T-helper 22 cell (primary cell): ENCODE results near the gene EFEMP1.

Experiments
- DNase-seq: peaks from one replicate; pipeline ENCODE4 v3.0.0-alpha.2; 2020; ENCODE audit warnings: low read depth

The EFEMP1 gene

GRCh38 chr2:55923091-55923981, at the start of gene EFEMP1:
EFEMP1 (minus strand) TSS chr2:55923782; CDS start chr2:55922440, 1,342 bp downstream.
- DNase-seq = no peak

DNA sequence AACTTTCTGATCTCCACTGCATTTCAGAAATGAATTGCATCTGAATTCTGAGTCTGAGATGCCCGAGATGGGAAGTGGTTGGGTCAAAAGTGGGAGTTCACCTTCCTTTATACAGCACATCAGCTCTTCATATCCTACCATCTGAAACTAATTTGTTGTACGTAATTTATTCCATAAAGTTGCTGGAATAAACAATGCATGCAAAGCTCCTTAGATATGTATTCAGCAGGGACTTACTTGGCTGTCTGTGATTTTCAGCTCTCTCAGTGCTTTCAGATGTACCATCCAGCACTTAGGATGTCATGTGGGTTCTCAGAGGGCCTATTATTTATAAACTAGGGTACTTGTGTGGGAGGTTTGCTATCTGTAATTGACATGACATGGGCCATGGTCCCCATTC, 46.9 kb upstream of the EFEMP1 start:
- DNase-seq = no peak

DNA sequence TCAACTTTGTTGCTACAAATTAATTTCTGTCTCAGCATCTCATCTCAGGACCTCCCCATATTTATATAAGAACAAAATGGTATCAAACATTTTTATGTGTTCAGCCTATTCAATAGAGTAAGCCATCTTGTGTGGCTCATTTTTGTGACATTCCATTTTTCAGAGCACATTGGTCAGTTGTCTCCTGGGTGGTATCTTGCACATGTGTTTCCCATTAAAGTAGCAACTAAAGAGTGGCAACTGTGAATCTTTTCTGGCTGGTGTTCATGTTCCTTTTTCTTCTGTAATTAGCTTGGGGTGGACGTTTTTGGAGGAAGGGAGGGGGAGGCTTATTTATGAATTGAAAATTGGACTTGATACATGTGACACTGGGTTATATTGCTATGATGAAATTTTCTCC, 45.4 kb upstream of the EFEMP1 start:
- DNase-seq = no peak

DNA sequence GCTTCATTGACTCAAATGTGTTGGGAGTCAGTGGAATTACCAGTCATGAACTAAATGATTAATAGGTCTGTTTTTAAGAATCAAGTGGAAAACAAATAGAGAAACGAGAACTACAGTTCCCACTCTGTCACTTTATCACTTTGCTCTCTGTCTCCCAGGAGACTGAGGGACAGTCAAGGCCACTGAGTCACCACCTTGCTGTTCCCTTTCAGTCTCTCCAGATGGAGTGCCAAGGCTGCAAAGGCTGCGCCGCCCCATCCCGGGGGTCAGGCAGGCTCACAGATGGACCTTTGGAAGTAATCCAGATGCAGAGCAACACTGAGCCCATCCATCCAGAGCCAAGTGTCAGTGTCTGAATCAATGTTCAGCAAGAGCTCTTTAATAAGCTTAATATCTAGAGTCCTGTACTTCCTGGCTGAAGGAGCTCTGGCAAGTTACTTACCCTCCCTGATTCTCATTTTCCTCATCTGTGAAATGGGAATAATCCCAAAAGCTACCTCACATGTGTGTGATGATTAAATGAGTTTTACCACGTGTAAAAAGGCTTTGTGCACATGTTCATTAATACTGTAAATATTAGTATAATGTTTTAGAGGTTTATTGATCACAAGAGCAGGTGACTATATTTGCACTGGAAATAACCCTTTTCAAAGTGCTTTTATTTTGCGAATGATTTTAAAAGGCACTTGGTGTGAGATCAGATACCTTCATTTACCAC, 43.0 kb upstream of the EFEMP1 start:
- DNase-seq = no peak

GRCh38 chr2:55965966-55966365, 42.4 kb upstream of the EFEMP1 start:
- no peak for DNase-seq

- no peak for DNase-seq
Measured at GRCh38 chr2:55965276-55965675, 41.7 kb upstream of the EFEMP1 start.

GRCh38 chr2:55962915-55963314, 39.3 kb upstream of the EFEMP1 start:
- no peak for DNase-seq

GRCh38 chr2:55961318-55961911, 37.8 kb upstream of the EFEMP1 start:
- DNase-seq = no peak

DNA sequence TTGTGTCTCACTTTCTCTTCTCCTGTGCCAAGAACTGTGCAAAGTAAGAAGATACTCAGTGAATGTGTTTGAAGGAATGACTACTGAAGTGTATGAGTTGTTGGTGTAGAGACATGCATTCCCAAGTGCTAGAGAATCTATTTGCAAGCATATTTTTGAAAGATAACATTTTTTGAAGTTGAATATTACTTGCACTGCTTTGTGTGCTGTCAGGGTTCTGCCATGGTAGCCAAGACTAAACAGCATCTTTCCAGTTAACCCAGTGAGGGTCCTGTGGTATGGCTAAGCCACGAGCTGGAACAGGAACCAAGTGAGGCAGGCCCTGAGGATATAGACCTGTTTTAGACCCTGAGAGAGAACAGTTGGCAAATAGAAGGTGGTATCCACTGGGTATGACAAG, 35.2 kb upstream of the EFEMP1 start:
- no peak for DNase-seq

- no peak for DNase-seq
Measured at GRCh38 chr2:55957142-55957541, 33.6 kb upstream of the EFEMP1 start.

DNA sequence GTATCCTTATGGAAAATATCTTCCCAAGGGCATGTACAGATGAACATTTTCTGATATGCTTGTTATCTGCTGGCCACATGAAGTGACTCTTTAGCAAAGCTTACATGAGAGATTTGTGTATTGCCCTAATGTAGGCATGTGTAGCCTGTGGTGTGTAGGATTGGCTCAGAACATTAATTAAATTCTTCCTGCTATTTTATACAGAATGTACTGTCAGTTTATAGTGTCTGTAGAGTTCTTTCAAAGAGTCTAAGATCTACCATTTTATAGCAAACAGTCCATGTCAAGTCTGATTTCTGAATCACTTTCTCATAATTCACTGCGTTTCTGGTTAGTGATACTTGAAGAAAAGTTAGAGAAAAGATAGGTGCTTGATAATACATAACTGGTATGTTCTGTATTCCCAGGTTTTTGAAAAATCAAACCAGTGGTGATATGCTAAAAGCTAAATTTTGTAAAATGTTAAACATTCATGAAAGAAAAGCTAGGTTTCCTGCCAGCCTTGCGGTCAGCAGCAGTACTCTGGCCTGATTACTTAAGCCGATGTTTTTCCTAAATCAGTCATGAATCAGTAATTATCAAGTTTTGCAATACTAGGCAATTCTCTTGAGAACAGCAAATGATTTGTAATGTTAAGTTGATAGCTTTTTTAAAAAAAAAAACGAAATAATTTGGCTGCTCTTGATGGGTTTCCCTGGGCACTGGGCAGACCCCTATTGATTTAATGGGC, 30.9 kb upstream of the EFEMP1 start:
- no peak for DNase-seq

GRCh38 chr2:55952415-55952814, 28.8 kb upstream of the EFEMP1 start:
- no peak for DNase-seq

GRCh38 chr2:55951533-55951932, 28.0 kb upstream of the EFEMP1 start:
- no peak for DNase-seq

DNA sequence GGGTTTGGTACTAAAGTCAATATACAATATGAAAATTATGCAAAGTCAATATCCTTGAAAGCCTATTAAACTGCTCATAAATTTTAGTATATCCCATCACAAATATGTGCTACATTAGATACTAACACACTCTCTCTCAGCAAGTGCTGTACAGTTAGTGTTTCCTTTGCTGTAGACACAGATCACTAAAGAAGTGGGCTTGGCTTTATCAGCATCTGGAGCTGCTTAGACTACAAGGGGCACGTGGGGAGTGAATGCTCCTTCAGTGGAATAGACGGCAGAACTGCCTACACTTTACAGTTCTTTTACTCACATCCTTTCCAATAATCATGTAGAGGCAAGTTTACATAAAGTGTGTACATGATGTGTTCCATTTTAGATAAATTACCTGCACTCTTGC, 26.0 kb upstream of the EFEMP1 start:
- DNase-seq = no peak

DNA sequence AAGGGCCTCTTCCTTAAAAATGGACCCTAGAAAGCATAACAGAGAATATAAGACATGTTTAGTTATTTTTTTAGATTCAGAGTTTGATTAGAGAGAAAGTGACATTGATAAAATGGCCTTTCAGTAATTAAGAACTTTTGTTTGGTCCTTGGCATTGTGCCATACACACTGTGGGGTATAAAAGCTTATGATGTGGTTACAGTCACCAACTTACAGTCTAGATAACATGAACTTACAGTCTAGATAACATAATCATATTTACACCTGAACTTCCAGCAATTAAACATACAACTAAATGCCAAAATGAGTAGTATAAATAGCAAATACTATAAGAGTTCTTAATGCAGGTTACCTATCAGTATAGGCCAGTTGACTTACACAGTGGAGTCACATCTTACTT, 25.6 kb upstream of the EFEMP1 start:
- no peak for DNase-seq

DNA sequence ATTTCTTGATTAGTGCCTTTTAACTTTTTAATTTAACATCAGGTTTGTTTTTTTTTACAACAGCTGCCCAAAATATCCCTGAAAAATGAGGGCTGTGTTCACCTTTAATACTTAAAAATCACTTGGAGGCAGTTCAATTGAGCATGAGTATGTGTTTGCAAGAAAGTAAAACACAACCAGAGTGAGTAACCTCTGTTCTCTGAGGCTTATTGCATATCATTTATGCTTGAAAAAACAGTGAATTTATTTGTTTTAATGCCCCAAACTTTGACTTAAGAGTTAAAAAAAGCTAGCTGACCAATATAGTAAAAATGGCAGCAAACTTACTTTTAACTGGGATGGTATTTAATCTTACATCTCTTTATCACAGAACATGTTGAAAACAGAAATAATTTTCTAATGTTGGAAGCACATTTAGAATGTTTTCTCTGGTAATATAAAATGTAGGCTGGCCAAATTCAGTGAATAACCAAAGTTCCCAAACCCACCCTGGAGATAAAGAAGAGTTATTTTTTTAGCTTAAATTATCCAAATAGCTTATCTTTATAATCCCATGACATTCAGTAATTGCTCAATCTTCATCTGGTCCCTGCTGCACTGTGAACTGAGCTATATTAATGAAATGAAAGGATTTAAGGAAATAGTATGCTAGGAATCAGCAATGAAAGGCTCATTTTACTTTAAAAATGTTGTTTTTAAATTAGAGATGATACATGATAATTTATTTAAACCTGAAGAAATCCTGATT, 24.8 kb upstream of the EFEMP1 start:
- DNase-seq = no peak

GRCh38 chr2:55947752-55948151, 24.2 kb upstream of the EFEMP1 start:
- DNase-seq = no peak

DNA sequence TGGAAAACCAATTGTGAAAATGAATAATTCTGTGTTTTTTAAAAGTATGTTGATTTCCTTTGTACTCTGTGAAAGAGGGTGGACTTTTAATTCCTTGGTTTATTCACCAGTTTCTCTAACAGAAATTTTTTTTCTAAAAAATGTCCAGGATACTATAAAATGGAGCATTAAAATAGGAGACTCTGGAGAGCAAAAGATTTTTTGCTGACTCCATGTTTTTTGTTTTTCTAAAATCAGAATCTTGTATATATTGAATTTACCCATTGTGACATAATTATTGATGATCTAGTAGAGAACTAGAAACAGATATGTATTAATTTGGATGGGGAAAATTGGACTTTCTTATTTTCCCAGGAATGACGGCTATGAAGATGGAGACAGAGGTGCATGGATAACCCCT, 23.2 kb upstream of the EFEMP1 start:
- no peak for DNase-seq

- no peak for DNase-seq
Measured at GRCh38 chr2:55943466-55943865, 19.9 kb upstream of the EFEMP1 start.

GRCh38 chr2:55936351-55936750, 12.8 kb upstream of the EFEMP1 start:
- DNase-seq = no peak

GRCh38 chr2:55934337-55934736, 10.8 kb upstream of the EFEMP1 start:
- DNase-seq = no peak

GRCh38 chr2:55932843-55933242, 9.3 kb upstream of the EFEMP1 start:
- DNase-seq = no peak
